IPS DF 6.9 (cell line): ENCODE results near the gene TACC2.

ENCODE experiments used
- DNase-seq: peaks from one replicate; pipeline ENCODE4 v3.0.0-alpha.2; 2013; ENCODE audit warnings: low read depth, low spot score
- H3K27ac ChIP-seq: one replicate; pipeline ENCODE4 v1.5.1; 2013; ENCODE audit warnings: low read length, control low read depth
- H3K27me3 ChIP-seq: 2 replicates; pipeline ENCODE4 v1.6.1; 2013; ENCODE audit warnings: mild to moderate bottlenecking, low read length; ENCODE audit not compliant: control insufficient read depth, insufficient read depth
- H3K36me3 ChIP-seq: 2 replicates; pipeline ENCODE4 v1.6.1; 2013; ENCODE audit warnings: low read length; ENCODE audit not compliant: control insufficient read depth, insufficient read depth
- H3K4me1 ChIP-seq: 2 replicates; pipeline ENCODE4 v1.6.1; 2013; ENCODE audit warnings: low read length; ENCODE audit not compliant: control insufficient read depth, insufficient read depth
- H3K4me3 ChIP-seq: 2 replicates; pipeline ENCODE4 v1.5.1; 2013; ENCODE audit warnings: mild to moderate bottlenecking, low read length
- H3K9me3 ChIP-seq: 2 replicates; pipeline ENCODE4 v1.6.1; 2013; ENCODE audit warnings: low read length, inconsistent platforms; ENCODE audit not compliant: control insufficient read depth, insufficient read depth
- WGBS: extraction: QIAGEN DNeasy Blood & Tissue Kit; methylation state at CpG from one replicate; pipeline ENCODE4 v1.1.7; 2013; ENCODE audit warnings: mixed read lengths, missing lambda C conversion rate; ENCODE audit not compliant: insufficient read length, insufficient coverage; 5-methylcytosine and 5-hydroxymethylcytosine counted together

TACC2 gene

GRCh38 chr10:122295451-122295809 is 306.5 kb downstream of the TACC2 start:
- Histone ChIP-seq H3K36me3 (no peaks in the 10 kb centered on the region), H3K9me3 (no peaks in the 10 kb centered on the region), H3K4me3 (no peak overlapping the region), H3K4me1 (peaks cover 3% of the 10 kb centered on the region), H3K27ac (no peak overlapping the region), H3K27me3 (no peaks in the 10 kb centered on the region)
- DNase-seq: no peak
- no CpG with 5 or more reads among the region's 4 CpGs for WGBS

GRCh38 chr10:122296363-122297120 is 307.6 kb downstream of the TACC2 start:
- WGBS: no CpG with 5 or more reads among the region's 8 CpGs
- H3K4me1 ChIP-seq: peaks cover 3% of the 10 kb centered on the region; the same call in 1 of the 2 replicates

GRCh38 chr10:122297583-122297982 is 308.6 kb downstream of the TACC2 start:
- DNase-seq: no peak
- no CpG with 5 or more reads among the region's 8 CpGs for WGBS
- peaks cover 3% of the 10 kb centered on the region; the same call in 1 of the 2 replicates for H3K4me1 ChIP-seq
- no peaks in the 10 kb centered on the region for H3K9me3 ChIP-seq
- H3K27ac ChIP-seq: no peak overlapping the region
- no peak overlapping the region for H3K4me3 ChIP-seq
- H3K27me3 ChIP-seq: no peaks in the 10 kb centered on the region
- no peaks in the 10 kb centered on the region for H3K36me3 ChIP-seq

More at GRCh38 chr10:122296363-122297120, 307.6 kb downstream of the TACC2 start:
- no peaks in the 10 kb centered on the region for H3K27me3 ChIP-seq
- no peak for DNase-seq
- no peak overlapping the region for H3K27ac ChIP-seq
- no peaks in the 10 kb centered on the region for H3K9me3 ChIP-seq
- H3K36me3 ChIP-seq: no peaks in the 10 kb centered on the region
- no peak overlapping the region for H3K4me3 ChIP-seq

GRCh38 chr10:122298206-122298597 is 309.2 kb downstream of the TACC2 start:
- Histone ChIP-seq H3K4me1 (peaks cover 3% of the 10 kb centered on the region; the same call in 1 of the 2 replicates), H3K9me3 (no peaks in the 10 kb centered on the region), H3K27ac (no peak overlapping the region), H3K36me3 (no peaks in the 10 kb centered on the region), H3K4me3 (no peak overlapping the region), H3K27me3 (no peaks in the 10 kb centered on the region)
- WGBS: no CpG with 5 or more reads among the region's 6 CpGs
- DNase-seq: no peak

GRCh38 chr10:122298598-122299301 is 309.8 kb downstream of the TACC2 start:
- peaks cover 3% of the 10 kb centered on the region; the same call in 1 of the 2 replicates for H3K4me1 ChIP-seq
- DNase-seq: peak; percentile 82
- no peak overlapping the region for H3K4me3 ChIP-seq
- no peaks in the 10 kb centered on the region for H3K9me3 ChIP-seq
- no peaks in the 10 kb centered on the region for H3K36me3 ChIP-seq
- WGBS: no CpG with 5 or more reads among the region's 15 CpGs
- H3K27me3 ChIP-seq: no peaks in the 10 kb centered on the region
- no peak overlapping the region for H3K27ac ChIP-seq

GRCh38 chr10:122299423-122300075 is 310.6 kb downstream of the TACC2 start:
- no peak for DNase-seq
- H3K4me3 ChIP-seq: no peak overlapping the region
- H3K27ac ChIP-seq: no peak overlapping the region
- peaks cover 2% of the 10 kb centered on the region; the same call in 1 of the 2 replicates for H3K4me1 ChIP-seq
- no peaks in the 10 kb centered on the region for H3K27me3 ChIP-seq
- H3K9me3 ChIP-seq: no peaks in the 10 kb centered on the region
- no peaks in the 10 kb centered on the region for H3K36me3 ChIP-seq
- WGBS: no CpG with 5 or more reads among the region's 14 CpGs

- Histone ChIP-seq H3K27ac (no peak overlapping the region), H3K27me3 (no peaks in the 10 kb centered on the region), H3K4me1 (peaks cover 2% of the 10 kb centered on the region; the same call in 1 of the 2 replicates), H3K36me3 (no peaks in the 10 kb centered on the region), H3K9me3 (no peaks in the 10 kb centered on the region), H3K4me3 (no peak overlapping the region)
- no peak for DNase-seq
- no CpG with 5 or more reads among the region's 12 CpGs for WGBS
Measured at GRCh38 chr10:122301055-122301810, 312.3 kb downstream of the TACC2 start.

- Histone ChIP-seq H3K27ac (no peak overlapping the region), H3K27me3 (no peaks in the 10 kb centered on the region), H3K9me3 (no peaks in the 10 kb centered on the region), H3K4me3 (no peak overlapping the region), H3K36me3 (no peaks in the 10 kb centered on the region), H3K4me1 (peaks cover 2% of the 10 kb centered on the region; the same call in 1 of the 2 replicates)
- no peak for DNase-seq
- no CpG with 5 or more reads among the region's 7 CpGs for WGBS
Measured at GRCh38 chr10:122301811-122302115, 312.8 kb downstream of the TACC2 start.

GRCh38 chr10:122302315-122302714 is 313.4 kb downstream of the TACC2 start:
- WGBS: no CpG with 5 or more reads among the region's 4 CpGs
- Histone ChIP-seq H3K27ac (no peak overlapping the region), H3K27me3 (no peaks in the 10 kb centered on the region)

More at GRCh38 chr10:122302315-122302714, 313.4 kb downstream of the TACC2 start:
- no peak overlapping the region for H3K4me3 ChIP-seq
- no peaks in the 10 kb centered on the region for H3K9me3 ChIP-seq
- H3K36me3 ChIP-seq: no peaks in the 10 kb centered on the region
- H3K4me1 ChIP-seq: peaks cover 2% of the 10 kb centered on the region; the same call in 1 of the 2 replicates
- DNase-seq: no peak
